NOMO-1 treated with dmso at 0.1 percent for 144 hours (cell line): ENCODE results near the gene OCSTAMP.

Experiments used
- DNase-seq: peaks from one replicate; lab custom pipeline; 2025; ENCODE audit not compliant: unreplicated experiment; lab: John Stamatoyannopoulos, UW

OCSTAMP gene

DNA sequence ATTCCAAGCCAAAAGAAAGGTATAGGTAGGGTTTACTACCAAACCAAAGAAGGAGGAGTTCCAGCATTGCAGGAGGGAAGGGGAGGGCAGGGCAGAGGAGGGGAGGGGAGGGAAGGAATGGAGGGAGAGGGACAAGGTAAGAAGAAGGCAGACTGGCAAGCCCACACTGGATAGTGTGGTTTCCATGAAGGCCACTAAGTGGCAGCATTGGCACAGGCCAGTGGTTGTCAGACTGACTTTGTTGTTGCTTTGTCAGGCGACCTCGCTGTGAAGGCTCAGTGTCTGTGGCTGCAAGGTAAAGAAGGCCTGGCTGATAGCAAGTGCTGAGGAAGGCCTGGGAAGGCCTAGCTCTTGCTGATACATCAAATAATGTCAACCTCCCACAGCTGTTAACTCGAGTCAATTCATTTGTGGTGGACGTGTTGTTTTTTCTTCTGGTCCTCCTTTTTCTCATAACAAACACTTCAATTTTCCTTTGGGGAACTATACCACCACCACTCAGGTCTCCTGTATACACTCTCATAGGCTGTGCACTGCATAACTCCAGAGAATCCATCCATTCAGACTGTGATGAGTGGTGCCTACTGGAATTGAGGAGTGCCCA, 29.4 kb downstream of the OCSTAMP start:
- DNase-seq = peak; percentile 41

DNA sequence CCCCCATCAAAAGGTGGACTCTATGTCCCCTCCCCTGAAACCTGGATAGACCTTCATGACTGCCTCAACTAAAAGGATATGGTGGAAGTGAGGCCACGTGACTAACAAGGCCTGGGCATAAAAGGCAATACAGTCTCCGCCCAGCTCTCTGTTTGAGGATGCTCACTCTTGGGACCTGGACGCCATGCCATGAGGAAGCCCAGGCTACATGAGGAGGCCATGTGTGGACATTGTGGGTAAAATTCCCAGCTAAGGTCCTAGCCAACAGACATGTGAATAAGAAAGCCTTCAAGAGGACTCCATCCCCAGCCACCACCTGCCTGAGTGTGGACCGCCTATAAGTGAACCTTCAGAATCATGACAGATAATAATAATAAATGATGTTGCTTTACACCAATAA, 29.9 kb downstream of the OCSTAMP start:
- DNase-seq = no peak

DNA sequence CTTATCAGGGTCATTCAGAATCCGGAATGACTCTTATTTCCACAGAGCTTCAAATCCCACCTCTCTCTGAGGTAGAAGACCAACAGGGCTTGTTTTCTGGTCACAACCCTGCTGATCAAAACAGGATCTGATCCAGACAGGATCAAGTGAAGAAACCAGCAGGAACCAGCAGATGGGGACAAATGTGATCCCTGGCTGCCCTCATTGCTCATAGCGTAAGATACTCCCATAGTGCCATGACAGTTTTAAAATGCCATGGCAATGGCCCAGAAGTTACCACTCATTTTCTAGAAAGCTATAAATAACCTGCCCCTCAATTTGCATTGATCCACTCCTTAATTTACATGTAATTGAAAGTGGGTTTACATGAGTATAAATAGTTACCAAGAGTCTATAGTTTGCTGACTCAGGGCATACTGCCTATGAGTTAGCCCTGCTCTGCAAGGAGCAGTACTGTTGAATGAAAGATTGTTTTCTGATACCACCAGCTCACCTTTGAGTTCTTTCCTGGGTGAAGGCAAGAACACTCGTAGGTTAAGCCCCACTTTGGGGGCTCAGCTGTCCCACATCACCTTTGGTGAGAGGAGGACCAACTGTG, 30.9 kb downstream of the OCSTAMP start:
- no peak for DNase-seq

DNA sequence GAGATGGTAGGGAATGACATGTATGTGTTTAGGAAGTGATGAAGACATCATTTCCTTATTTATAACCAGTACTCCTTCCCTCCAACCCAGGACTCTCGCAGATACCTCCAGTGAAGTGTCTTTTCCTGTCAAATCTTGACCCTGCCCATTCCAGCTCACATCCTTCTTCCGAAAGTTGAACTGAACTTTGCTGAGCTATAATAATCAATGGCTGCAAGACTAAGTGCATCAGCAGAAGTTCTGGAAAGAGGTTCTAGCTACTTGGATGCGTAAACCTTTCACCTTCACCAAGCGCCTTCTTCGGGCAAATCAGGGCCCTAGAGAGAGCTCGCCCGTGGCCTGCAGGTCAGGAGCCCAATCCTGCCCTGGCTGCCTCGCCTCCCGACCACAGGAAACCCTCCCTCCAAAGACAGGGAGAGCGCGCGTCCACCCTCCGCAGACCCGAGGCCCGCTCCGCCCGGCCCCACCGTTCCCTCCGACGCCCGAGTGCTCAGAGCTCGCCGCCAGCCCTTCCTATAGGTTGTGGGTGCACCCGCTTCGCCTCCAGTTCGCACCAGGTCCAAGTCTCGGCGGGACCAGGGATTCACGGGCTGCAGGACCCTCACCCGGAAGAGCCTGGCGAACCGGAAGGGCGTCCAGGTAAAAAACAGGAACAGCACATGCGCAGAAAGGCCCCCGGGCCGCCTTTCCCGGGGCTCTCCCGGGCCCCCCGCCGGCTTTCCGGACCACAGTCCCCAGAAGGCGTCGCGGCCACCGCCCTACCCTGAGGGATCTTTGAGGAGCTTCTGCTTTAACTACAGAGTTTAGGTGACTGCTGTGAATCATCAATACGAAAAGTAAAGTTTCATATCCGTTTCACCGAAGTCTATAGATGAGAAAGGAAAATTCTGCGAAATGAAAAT, 37.3 kb downstream of the OCSTAMP start, which contains the start of gene ZNF334:
ZNF334 (minus strand) TSS at position 617 of the 902 bp plus-strand sequence. CDS start 1,457 bp downstream, outside the sequence.
- DNase-seq = peak; percentile 61

DNA sequence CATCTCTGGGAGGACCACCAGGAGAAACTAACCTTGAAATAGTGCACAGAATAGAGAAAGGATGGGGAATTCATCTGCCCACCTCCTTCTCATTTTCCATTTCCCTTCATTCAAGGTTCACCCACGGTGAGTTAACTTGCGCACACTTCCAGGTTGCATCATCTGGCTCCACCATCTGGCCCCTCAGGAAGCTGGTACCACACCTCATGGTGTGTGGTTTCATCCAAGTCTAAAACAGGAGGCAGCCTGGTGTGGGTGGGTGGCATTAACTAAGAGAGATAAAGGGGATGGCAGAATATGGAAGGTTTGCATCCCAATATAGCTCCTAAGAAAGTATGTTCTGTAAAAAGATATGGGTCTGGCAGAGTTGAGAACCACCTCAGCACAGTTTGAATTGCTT, 40.9 kb downstream of the OCSTAMP start:
- DNase-seq = no peak

DNA sequence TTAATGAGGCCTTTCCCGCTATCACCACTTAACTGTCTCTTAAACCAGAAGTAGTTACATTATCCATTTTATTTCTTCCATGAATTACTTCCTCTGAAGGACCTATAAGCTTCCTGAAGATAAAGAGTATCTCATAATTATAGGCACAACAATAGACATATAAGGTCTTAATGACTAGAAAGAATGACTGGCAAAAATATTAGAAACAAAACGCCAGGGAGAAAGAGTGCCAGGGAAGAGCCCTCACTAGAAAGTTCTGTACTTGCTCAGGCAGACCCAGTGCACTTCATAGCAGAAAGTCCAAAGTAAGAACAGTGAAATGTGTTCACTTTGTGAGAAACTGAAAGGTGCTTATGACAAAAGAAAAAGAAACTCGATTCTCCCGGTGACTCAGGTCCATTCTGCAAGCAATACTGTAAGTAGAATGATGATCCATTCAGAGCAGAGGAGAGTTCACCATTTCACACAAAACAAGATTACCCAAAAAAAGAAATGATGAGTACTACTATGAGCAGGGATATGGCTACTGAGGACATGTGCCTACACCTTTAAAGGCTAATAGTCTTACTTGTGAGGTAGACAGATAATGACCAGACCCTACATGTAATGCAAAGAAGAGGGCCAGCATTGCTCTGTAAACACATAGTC, 42.6 kb downstream of the OCSTAMP start:
- no peak for DNase-seq

DNA sequence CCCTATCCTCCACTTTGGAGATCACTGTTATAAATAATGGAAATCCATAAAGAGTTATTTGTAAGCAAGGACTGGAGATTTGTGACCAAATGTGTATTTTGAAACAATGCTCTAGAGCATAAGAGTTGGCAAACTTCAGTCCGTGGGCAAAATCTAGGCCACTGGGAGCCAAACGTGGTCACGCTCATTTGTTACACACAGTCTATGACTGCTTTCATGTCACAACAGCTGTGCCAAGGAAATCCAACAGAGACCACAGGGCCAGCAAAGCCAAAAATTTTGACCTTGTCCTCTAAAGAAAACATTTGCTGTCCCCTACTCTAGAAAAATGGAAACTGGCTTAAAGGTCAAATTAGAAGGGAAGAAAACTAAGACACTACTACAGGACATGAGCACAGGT, 44.9 kb downstream of the OCSTAMP start:
- DNase-seq = no peak

DNA sequence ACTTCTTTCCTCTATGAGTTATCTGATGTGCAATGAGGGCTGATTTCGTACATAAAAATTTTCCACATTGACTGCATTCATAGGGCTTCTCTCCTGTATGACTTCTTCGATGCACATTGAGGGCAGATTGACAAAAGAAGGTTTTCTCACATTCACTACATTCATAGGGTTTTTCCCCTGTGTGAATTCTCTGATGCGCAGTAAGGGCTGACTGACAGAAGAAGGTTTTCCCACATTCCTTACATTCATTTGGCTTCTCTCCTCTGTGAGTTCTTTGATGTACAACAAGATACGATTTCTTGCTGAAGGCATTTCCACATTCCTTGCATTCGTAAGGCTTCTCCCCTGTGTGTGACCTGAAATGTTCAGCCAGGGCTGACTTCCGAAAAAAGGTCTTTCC, 48.5 kb downstream of the OCSTAMP start:
- DNase-seq = no peak

DNA sequence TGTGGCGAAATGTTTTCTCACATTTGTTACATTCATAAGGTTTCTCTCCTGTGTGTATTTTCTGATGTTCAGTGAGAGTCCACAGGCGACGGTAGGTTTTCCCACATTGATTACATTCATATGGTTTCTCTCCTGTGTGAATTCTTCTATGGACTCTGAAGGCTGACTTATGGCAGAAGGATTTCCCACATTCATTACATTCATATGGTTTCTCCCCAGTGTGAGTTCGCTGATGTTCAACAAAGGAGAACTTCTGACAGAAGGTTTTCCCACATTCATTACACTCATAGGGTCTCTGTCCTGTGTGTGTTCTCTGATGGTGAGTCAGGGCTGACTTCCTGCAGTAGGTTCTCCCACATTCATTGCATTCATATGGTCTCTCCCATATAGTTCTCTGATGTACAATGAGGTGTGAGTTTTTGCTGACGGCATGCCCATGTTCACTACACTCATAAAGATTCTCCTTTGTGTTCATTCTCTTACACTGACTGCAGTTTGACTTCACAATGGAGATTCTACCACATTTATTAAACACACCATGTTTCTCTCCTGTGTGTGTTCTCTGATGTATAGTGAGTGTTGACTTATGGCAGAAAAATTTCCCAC, 49.0 kb downstream of the OCSTAMP start:
- no peak for DNase-seq

DNA sequence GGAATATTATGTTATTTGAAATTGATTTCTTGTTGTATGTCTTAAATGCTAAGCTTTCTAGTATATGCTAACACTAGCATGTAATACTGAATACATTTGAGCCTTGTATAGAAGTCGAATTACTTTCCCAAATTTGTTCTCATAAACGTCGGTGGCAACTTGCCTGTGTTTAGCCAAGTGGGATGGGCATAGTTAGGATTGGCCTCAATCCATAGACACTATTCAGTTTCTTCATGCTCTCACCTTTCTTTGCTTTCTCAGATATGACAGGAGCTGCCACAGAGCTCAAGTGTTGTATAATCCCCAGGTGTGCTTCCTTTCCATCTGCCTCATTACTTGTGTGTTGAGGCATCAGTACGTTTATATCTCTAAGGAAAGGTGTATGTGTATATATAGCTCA, 56.4 kb downstream of the OCSTAMP start:
- DNase-seq = no peak

DNA sequence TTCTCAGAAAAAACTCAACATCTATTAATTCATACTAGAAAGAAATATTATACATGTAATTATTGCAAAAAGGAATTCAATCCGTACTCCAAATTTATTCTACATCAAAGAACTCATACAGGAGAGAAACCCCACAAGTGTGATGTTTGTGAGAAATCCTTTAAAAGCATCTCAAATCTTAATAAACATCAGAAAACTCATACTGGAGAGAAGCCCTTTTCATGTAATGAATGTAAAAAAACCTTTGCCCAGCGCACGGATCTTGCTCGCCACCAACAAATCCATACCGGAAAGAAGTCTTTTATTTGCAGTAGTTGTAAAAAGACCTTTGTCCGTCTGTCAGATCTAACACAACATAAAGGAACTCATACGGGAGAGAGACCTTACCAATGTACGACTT, 59.1 kb downstream of the OCSTAMP start:
- DNase-seq = no peak
